Sigmoid colon (tissue), 4 donors: ENCODE data around the gene PAM16.

Experiments
- POLR2A ChIP-seq, 2 donors: fragments of 450-650 bp; IDR thresholded peaks; one replicate each; pipeline ENCODE4 v1.6.1; 2016; ENCODE audit warnings: antibody characterized with exemption in 2 of 2, mild to moderate bottlenecking in 2 of 2, moderate library complexity in 2 of 2
- POLR2AphosphoS5 ChIP-seq, 4 donors: sonication (generic); formaldehyde crosslinking; IDR thresholded peaks; one replicate each; pipeline ENCODE4 v1.6.1; 2017; ENCODE audit warnings: antibody characterized with exemption in 4 of 4
- TF ChIP-seq, protein P1 (sequence below), 4 experiments: fragments of 450-650 bp in 3 of 4; fragments of 200-600 bp in 1 of 4; IDR thresholded peaks; one replicate each; pipeline ENCODE4 v1.5.1; 2016 to 2019; ENCODE audit warnings: antibody characterized with exemption in 4 of 4, mild to moderate bottlenecking in 3 of 4, moderate library complexity in 2 of 4

DNA sequence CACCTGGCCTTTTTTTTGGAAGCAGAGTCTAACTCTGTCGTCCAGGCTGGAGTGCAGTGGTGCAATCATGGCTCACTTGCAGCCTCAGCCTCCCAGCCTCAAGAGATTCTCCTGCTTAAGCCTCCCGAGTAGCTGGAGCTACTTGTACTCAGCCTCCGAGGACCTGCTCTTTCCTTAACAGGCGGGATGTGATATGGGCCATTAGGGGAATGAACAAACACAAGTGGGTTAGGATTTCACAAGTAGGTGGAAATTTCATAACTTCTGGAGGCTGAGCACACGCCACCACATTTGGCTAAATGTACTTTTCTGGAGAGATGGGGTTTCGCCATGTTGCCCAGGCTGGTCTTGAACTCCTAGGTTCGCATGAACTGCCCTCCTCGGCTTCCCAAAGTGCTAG is 4.1 kb downstream of the PAM16 start:
- TF ChIP-seq, protein P1, sequence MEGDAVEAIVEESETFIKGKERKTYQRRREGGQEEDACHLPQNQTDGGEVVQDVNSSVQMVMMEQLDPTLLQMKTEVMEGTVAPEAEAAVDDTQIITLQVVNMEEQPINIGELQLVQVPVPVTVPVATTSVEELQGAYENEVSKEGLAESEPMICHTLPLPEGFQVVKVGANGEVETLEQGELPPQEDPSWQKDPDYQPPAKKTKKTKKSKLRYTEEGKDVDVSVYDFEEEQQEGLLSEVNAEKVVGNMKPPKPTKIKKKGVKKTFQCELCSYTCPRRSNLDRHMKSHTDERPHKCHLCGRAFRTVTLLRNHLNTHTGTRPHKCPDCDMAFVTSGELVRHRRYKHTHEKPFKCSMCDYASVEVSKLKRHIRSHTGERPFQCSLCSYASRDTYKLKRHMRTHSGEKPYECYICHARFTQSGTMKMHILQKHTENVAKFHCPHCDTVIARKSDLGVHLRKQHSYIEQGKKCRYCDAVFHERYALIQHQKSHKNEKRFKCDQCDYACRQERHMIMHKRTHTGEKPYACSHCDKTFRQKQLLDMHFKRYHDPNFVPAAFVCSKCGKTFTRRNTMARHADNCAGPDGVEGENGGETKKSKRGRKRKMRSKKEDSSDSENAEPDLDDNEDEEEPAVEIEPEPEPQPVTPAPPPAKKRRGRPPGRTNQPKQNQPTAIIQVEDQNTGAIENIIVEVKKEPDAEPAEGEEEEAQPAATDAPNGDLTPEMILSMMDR (IDR thresholded peaks at IDR 0.05), result no peak
- TF ChIP-seq POLR2AphosphoS5 (IDR thresholded peaks at IDR 0.05) (no peak), POLR2A (IDR thresholded peaks at IDR 0.05) (no peak)
